SJCRH30 (cell line): Measurements from ENCODE around the gene ARRB2. TPM values are rescaled to one million over a fixed set of nuclear protein-coding genes. Genes with fewer than 3 reads are reported as not detected.

Experiments used
- DNase-seq, 2 experiments: peaks; one replicate each; pipeline ENCODE4 v3.0.0-alpha.2; 2015 to 2020
- H3K27ac ChIP-seq: fragments of 250-450 bp; sonication (Bioruptor Pico); 2 replicates; pipeline ENCODE4 v1.5.1; 2020; ENCODE audit warnings: mild to moderate bottlenecking, moderate library complexity
- H3K27me3 ChIP-seq: fragments of 250-450 bp; sonication (Bioruptor Pico); 2 replicates; pipeline ENCODE4 v1.5.1; 2020; ENCODE audit warnings: mild to moderate bottlenecking, moderate library complexity
- H3K36me3 ChIP-seq: fragments of 250-450 bp; sonication (Bioruptor Pico); 2 replicates; pipeline ENCODE4 v1.5.1; 2020; ENCODE audit warnings: mild to moderate bottlenecking, moderate library complexity
- H3K4me1 ChIP-seq: fragments of 250-450 bp; sonication (Bioruptor Pico); 2 replicates; pipeline ENCODE4 v1.5.1; 2020; ENCODE audit warnings: mild to moderate bottlenecking, moderate library complexity
- H3K4me3 ChIP-seq: fragments of 250-450 bp; sonication (Bioruptor Pico); 2 replicates; pipeline ENCODE4 v1.5.1; 2020; ENCODE audit warnings: mild to moderate bottlenecking, moderate library complexity
- H3K9me3 ChIP-seq: fragments of 250-450 bp; sonication (Bioruptor Pico); replicated peaks from 2 replicates; pipeline ENCODE4 v1.5.1; 2020; ENCODE audit warnings: mild to moderate bottlenecking, moderate library complexity
- total RNA-seq: library from RNA; depleted of rRNA; stranded (reverse); fragments of >200 nt; shearing (Covaris generic); gene quantifications from 2 replicates; pipeline ENCODE4 v1.2.3, GENCODE V29; 2014; rRNA removed

Gene ARRB2
- total RNA-seq, 1 experiment from 2014 or later: 23.9 TPM

DNA sequence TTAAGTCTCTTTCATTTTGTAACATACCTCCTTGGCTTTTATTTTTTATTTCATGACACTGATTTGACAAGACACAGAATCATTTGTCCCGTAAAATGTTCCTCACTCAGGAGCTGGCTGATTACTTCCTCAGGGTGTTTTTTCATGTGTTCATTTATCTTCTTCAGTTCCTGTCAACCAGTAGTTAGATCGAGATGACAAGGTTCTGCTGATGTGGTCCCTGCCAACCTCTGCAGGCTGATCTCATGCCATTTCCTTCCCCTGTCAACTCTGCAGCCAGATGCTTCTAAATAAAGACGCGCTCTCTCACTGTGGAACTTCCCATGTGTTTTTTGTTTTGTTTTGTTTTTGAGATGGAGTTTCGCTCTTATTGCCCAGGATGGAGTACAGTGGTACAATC lies 37.4 kb downstream of the ARRB2 start:
- Histone ChIP-seq H3K36me3 (no peaks in the 10 kb centered on the region), H3K27me3 (no peaks in the 10 kb centered on the region), H3K27ac (no peak overlapping the region), H3K4me1 (no peaks in the 10 kb centered on the region), H3K4me3 (no peak overlapping the region), H3K9me3 (no peaks in the 10 kb centered on the region)
- no peak for DNase-seq

DNA sequence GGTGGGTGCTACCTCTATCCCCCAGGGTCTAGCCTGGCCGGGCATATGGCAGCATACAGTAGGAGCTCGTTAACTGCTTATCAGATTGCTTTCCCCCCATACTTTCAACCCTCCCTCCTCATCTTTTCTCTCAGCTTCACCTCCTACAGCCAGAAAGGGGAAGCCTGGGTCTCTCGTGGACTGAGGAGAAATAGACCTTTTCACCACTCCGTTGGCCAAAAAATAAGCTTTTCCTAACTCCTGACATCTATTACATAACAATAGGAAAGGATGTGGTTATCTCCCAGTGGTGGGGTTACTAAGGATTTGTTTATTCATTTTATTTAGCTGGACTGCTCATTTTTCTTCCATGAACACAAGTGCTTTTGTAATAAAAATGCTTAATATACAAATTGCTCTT lies 38.3 kb downstream of the ARRB2 start:
- H3K36me3 ChIP-seq: no peaks in the 10 kb centered on the region
- no peaks in the 10 kb centered on the region for H3K27me3 ChIP-seq
- no peaks in the 10 kb centered on the region for H3K4me1 ChIP-seq
- H3K9me3 ChIP-seq: no peaks in the 10 kb centered on the region
- no peak overlapping the region for H3K4me3 ChIP-seq
- no peak for DNase-seq
- H3K27ac ChIP-seq: no peak overlapping the region

- no peak overlapping the region for H3K27ac ChIP-seq
- DNase-seq: no peak
- H3K36me3 ChIP-seq: no peaks in the 10 kb centered on the region
- H3K9me3 ChIP-seq: no peaks in the 10 kb centered on the region
- H3K27me3 ChIP-seq: no peaks in the 10 kb centered on the region
- H3K4me3 ChIP-seq: no peak overlapping the region
- H3K4me1 ChIP-seq: no peaks in the 10 kb centered on the region
These were observed 40.2 kb downstream of the ARRB2 start for GRCh38 chr17:4750606-4751005.

DNA sequence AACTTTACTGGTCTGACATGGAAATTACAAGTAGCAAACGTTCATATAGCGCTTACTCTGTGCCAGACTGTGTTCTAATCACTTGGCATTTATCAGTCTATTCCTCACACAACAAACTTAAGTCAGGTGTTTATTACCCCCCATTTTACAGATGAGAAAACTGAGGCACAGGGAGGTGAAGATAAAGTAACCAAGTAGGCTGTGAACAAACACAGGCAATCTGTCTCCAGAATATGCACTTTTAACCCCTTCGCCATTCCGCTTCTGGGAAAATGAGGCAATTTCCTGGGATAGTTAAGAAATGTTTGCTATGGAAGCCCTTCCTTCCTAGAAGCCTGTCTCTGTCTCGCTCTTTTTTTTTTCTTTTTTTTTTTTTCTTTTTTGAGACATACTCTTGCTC lies 41.5 kb downstream of the ARRB2 start:
- Histone ChIP-seq H3K4me1 (no peaks in the 10 kb centered on the region), H3K27me3 (no peaks in the 10 kb centered on the region), H3K4me3 (no peak overlapping the region), H3K36me3 (no peaks in the 10 kb centered on the region), H3K9me3 (no peaks in the 10 kb centered on the region), H3K27ac (no peak overlapping the region)
- no peak for DNase-seq

DNA sequence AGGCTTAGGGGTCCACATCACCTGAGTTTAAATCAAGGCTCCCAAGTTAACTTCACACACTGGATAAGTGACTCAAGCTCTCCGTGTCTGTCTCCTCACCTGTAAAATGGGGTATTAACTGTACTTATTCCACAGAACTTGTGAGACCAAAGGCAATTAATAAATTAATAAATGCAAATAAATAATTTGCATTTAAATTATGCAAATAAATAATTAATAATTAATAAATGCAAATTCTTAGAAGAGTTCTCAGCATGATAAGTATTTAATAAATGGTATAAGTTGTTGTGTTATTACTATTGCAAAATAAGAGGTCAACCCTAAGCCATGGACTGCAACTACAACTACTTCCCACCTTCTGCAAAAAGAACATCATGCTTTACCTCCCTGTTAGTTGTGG lies 43.0 kb downstream of the ARRB2 start:
- Histone ChIP-seq H3K4me1 (no peaks in the 10 kb centered on the region), H3K27ac (no peak overlapping the region), H3K27me3 (no peaks in the 10 kb centered on the region)

GRCh38 chr17:4759776-4760236 lies 49.4 kb downstream of the ARRB2 start:
- no peaks in the 10 kb centered on the region for H3K36me3 ChIP-seq
- no peaks in the 10 kb centered on the region for H3K4me1 ChIP-seq
- no peak for DNase-seq
- H3K4me3 ChIP-seq: no peak overlapping the region
- no peaks in the 10 kb centered on the region for H3K27me3 ChIP-seq
- no peaks in the 10 kb centered on the region for H3K9me3 ChIP-seq
- H3K27ac ChIP-seq: no peak overlapping the region

More for the DNA sequence above, 43.0 kb downstream of the ARRB2 start:
- no peak for DNase-seq
- Histone ChIP-seq H3K4me3 (no peak overlapping the region), H3K9me3 (no peaks in the 10 kb centered on the region), H3K36me3 (no peaks in the 10 kb centered on the region)

DNA sequence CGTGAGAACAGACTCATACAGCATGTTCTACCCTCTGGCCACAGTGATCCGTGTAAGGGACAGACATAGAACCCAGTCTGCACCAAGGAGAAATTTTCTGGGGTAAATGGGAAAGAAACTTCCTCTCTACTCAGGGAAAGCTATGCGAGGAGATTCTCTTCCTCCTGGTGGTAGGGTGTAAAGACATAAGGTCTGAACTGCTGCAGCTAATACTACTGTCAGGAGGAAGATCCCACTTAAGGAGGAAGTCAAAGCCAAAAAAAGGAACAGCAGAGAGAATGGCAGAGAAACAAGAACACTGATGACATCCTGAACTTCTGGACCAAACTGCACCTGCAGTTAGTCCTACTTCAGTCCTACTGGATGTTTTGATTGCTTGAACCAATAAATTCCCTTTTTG lies 54.2 kb downstream of the ARRB2 start:
- H3K4me3 ChIP-seq: no peak overlapping the region
- H3K27me3 ChIP-seq: no peaks in the 10 kb centered on the region
- no peaks in the 10 kb centered on the region for H3K36me3 ChIP-seq
- no peak for DNase-seq
- no peaks in the 10 kb centered on the region for H3K4me1 ChIP-seq
- no peak overlapping the region for H3K27ac ChIP-seq
- no peaks in the 10 kb centered on the region for H3K9me3 ChIP-seq

- DNase-seq: no peak
- Histone ChIP-seq H3K9me3 (no peaks in the 10 kb centered on the region), H3K4me1 (no peaks in the 10 kb centered on the region), H3K36me3 (no peaks in the 10 kb centered on the region), H3K27ac (no peak overlapping the region), H3K27me3 (no peaks in the 10 kb centered on the region), H3K4me3 (no peak overlapping the region)
These were observed 55.8 kb downstream of the ARRB2 start for GRCh38 chr17:4766201-4766600.

DNA sequence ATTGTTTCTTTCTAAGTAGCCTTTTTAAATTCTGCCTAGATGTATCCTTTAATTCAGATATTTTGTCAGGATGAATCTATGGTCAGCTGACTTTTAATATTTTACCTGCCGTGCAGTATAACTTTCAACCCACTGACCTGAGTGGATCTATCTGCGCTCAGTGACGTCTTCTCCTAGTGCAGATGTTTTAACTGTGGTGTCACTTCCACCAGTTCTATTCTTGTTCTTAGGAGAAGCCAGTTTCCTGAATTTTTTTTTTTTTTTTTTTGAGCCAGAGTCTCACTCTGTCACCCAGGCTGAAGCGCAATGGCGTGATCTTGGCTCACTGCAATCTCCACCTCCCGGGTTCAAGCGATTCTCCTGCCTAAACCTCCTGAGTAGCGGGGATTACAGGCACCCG lies 56.3 kb downstream of the ARRB2 start:
- H3K4me3 ChIP-seq: no peak overlapping the region
- DNase-seq: no peak
- H3K4me1 ChIP-seq: no peaks in the 10 kb centered on the region
- H3K27me3 ChIP-seq: no peaks in the 10 kb centered on the region
- H3K27ac ChIP-seq: no peak overlapping the region
- no peaks in the 10 kb centered on the region for H3K9me3 ChIP-seq
- no peaks in the 10 kb centered on the region for H3K36me3 ChIP-seq

GRCh38 chr17:4768298-4768697 lies 57.9 kb downstream of the ARRB2 start:
- H3K9me3 ChIP-seq: no peaks in the 10 kb centered on the region
- no peak overlapping the region for H3K27ac ChIP-seq

DNA sequence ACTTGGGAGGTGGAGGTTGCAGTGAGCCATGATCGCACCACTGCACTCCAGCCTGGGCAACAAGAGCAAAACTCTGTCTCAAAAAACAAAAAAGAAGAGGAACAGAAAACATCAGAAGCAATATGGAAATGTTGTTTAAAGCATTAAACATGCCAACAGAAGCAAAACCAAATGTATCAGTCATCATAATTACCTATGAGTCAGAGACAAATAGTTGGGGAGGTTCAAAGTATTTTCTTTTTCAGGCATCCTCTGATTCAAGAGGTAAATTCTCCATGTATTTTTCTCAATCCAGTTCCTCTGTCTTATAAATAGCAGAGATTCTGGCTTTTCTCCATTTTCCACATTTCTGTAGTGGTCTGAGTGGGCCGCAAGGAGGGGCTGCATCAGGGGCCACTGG lies 59.2 kb downstream of the ARRB2 start:
- DNase-seq: no peak

More at GRCh38 chr17:4768298-4768697, 57.9 kb downstream of the ARRB2 start:
- H3K27me3 ChIP-seq: no peaks in the 10 kb centered on the region
- no peaks in the 10 kb centered on the region for H3K4me1 ChIP-seq
- no peak overlapping the region for H3K4me3 ChIP-seq
- no peak for DNase-seq
- H3K36me3 ChIP-seq: no peaks in the 10 kb centered on the region

More for the DNA sequence above, 59.2 kb downstream of the ARRB2 start:
- Histone ChIP-seq H3K9me3 (no peaks in the 10 kb centered on the region), H3K27ac (no peak overlapping the region), H3K4me1 (no peaks in the 10 kb centered on the region), H3K36me3 (no peaks in the 10 kb centered on the region), H3K27me3 (no peaks in the 10 kb centered on the region), H3K4me3 (no peak overlapping the region)

Other genes starting within 250 kb of the ARRB2 start
- 0.08 TPM in 1 of 2 replicates, not detected in the other for gene SPNS2, start 211.8 kb upstream of the ARRB2 start, total RNA-seq
- gene MYBBP1A, start 155.2 kb upstream of the ARRB2 start, total RNA-seq: 37.0 and 40.3 TPM in 2 replicates
- not detected in 2 replicates for gene GGT6, start 150.1 kb upstream of the ARRB2 start, total RNA-seq
- 0.23 TPM in 1 of 2 replicates, not detected in the other for gene SMTNL2, start 126.1 kb upstream of the ARRB2 start, total RNA-seq
- 3.0 and 3.6 TPM in 2 replicates for gene ALOX15, start 69.0 kb upstream of the ARRB2 start, total RNA-seq
- gene PELP1, start 6.5 kb upstream of the ARRB2 start, total RNA-seq: 23.6 and 27.2 TPM in 2 replicates
- gene MED11, start 20.8 kb downstream of the ARRB2 start, total RNA-seq: 5.5 and 5.6 TPM in 2 replicates
- not detected in 2 replicates for gene ZMYND15, start 29.2 kb downstream of the ARRB2 start, total RNA-seq
- gene CXCL16, start 29.3 kb downstream of the ARRB2 start, total RNA-seq: not detected in 2 replicates
- gene TM4SF5, start 61.3 kb downstream of the ARRB2 start, total RNA-seq: not detected in 2 replicates
- 4.3 and 8.3 TPM in 2 replicates for gene VMO1, start 75.7 kb downstream of the ARRB2 start, total RNA-seq
- gene GLTPD2, start 78.3 kb downstream of the ARRB2 start, total RNA-seq: not detected in 2 replicates
- gene PSMB6, start 85.5 kb downstream of the ARRB2 start, total RNA-seq: 120 and 135 TPM in 2 replicates
- gene PLD2, start 96.5 kb downstream of the ARRB2 start, total RNA-seq: 11.7 and 14.8 TPM in 2 replicates
- 12.2 and 12.4 TPM in 2 replicates for gene MINK1, start 122.7 kb downstream of the ARRB2 start, total RNA-seq
- gene C17orf107, start 188.9 kb downstream of the ARRB2 start, total RNA-seq: 0.16 and 0.20 TPM in 2 replicates
- gene CHRNE, start 192.5 kb downstream of the ARRB2 start, total RNA-seq: 0.10 and 0.20 TPM in 2 replicates
- gene GP1BA, start 221.6 kb downstream of the ARRB2 start, total RNA-seq: not detected in 2 replicates
- gene SLC25A11, start 229.4 kb downstream of the ARRB2 start, total RNA-seq: 43.9 and 45.3 TPM in 2 replicates
- gene RNF167, start 229.6 kb downstream of the ARRB2 start, total RNA-seq: 35.7 and 38.7 TPM in 2 replicates
- 1,061 and 1,115 TPM in 2 replicates for gene PFN1, start 237.9 kb downstream of the ARRB2 start, total RNA-seq
- gene ENO3, start 240.5 kb downstream of the ARRB2 start, total RNA-seq: 124 and 129 TPM in 2 replicates